ENCODE measurements around the gene PALMD. TPM values are rescaled to one million over a fixed set of nuclear protein-coding genes. Genes with fewer than 3 reads are reported as not detected.

PALMD gene
- total RNA-seq, 1 experiment from 2014 or later, result 0.05 TPM

DNA sequence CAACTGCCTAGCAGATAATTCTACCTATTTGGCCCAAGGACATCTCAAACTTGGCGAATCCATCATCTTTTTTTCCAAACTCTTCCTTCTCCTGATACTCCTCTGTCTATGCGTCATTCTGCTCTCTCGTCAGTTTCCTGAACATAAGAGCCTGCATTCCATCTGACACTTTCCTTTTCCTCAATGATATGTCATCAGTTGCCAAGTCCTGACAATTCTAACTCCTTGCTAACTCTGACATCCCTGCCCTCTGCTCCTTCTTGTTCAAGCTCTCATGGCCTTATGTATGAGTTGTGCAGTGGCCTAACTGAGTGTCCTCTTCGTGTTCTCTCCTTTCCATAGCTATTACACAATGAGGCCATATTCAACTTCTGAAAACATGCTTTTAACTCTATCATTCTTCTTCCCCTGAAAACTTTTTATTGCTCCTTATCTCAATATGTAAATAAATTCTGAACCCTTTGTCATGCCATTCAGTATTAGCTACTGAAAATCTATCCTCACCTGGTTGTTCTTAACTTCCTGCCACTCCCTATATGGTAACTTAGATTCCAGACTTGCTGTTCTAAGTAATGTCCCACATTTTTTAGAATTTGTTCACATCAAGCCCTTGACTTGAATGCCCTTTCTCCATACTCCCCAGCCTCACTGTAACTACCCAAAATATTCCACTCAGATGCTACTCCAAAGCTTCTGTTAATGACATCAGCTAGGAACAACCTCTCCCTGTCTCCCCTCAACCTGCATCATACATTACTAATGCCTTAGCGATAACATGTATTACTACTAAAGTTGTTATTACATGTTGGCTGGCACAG, 11.5 kb downstream of the PALMD start:
- POLR2A ChIA-PET, result no interaction called here
- H3K4me1 ChIP-seq (ENCODE audit: control insufficient read depth, insufficient read depth, low read length), result no peaks in the 10 kb centered on the region
- no peaks in the 10 kb centered on the region for H3K9me3 ChIP-seq (ENCODE audit: control insufficient read depth, insufficient read depth, low read depth, low read length)

GRCh38 chr1:99658031-99658290, 12.0 kb downstream of the PALMD start:
- DNase-seq (ENCODE audit: low read depth, low spot score), result no peak
- CTCF ChIA-PET, result no interaction called here
- no peaks in the 10 kb centered on the region for H3K36me3 ChIP-seq (ENCODE audit: control insufficient read depth, insufficient read depth, low read length)
- intact Hi-C loops (cut with micrococcal nuclease; ENCODE audit: unreplicated experiment) (no loop called here), in situ Hi-C loops (cut with HindIII; ENCODE audit: low pct_unique_long_range_greater_than_20kb, low sequenced_read_pairs) (no loop called here)
- POLR2A ChIA-PET, result no interaction called here
- BruUV-seq (replicated peaks), result no TSS peak
- ATAC-seq, result no peak
- H3K4me3 ChIP-seq (ENCODE audit: low read depth in 2 of 2, low read length in 2 of 2), result no peak overlapping the region
- no peaks in the 10 kb centered on the region for H3K4me1 ChIP-seq (ENCODE audit: control insufficient read depth, insufficient read depth, low read length)
- H3K27ac ChIP-seq (ENCODE audit: low read length), result no peak overlapping the region
- H3K27me3 ChIP-seq (ENCODE audit: control insufficient read depth, insufficient read depth, low read length), result no peaks in the 10 kb centered on the region
- no peak for TF ChIP-seq TCF7L2 (IDR thresholded peaks at IDR 0.05; ENCODE audit: low read depth, low read length)
- no peak for TF ChIP-seq SIN3A (IDR thresholded peaks at IDR 0.05; ENCODE audit: borderline replicate concordance, insufficient read depth, low read depth, low read length)
- no peak for TF ChIP-seq CTCF (IDR thresholded peaks at IDR 0.05)
- TF ChIP-seq, protein P1, sequence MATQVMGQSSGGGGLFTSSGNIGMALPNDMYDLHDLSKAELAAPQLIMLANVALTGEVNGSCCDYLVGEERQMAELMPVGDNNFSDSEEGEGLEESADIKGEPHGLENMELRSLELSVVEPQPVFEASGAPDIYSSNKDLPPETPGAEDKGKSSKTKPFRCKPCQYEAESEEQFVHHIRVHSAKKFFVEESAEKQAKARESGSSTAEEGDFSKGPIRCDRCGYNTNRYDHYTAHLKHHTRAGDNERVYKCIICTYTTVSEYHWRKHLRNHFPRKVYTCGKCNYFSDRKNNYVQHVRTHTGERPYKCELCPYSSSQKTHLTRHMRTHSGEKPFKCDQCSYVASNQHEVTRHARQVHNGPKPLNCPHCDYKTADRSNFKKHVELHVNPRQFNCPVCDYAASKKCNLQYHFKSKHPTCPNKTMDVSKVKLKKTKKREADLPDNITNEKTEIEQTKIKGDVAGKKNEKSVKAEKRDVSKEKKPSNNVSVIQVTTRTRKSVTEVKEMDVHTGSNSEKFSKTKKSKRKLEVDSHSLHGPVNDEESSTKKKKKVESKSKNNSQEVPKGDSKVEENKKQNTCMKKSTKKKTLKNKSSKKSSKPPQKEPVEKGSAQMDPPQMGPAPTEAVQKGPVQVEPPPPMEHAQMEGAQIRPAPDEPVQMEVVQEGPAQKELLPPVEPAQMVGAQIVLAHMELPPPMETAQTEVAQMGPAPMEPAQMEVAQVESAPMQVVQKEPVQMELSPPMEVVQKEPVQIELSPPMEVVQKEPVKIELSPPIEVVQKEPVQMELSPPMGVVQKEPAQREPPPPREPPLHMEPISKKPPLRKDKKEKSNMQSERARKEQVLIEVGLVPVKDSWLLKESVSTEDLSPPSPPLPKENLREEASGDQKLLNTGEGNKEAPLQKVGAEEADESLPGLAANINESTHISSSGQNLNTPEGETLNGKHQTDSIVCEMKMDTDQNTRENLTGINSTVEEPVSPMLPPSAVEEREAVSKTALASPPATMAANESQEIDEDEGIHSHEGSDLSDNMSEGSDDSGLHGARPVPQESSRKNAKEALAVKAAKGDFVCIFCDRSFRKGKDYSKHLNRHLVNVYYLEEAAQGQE (IDR thresholded peaks at IDR 0.05; ENCODE audit: insufficient read depth in 1 of 2, low read depth in 2 of 2, low read length in 1 of 2), result no peak
- no peak for TF ChIP-seq POLR2AphosphoS5 (IDR thresholded peaks at IDR 0.05; ENCODE audit: low read depth, low read length)
- H3K9me3 ChIP-seq (ENCODE audit: control insufficient read depth, insufficient read depth, low read depth, low read length), result no peaks in the 10 kb centered on the region

More for the DNA sequence above, 11.5 kb downstream of the PALMD start:
- ATAC-seq, result no peak
- Histone ChIP-seq H3K36me3 (ENCODE audit: control insufficient read depth, insufficient read depth, low read length) (no peaks in the 10 kb centered on the region), H3K4me3 (ENCODE audit: low read depth in 2 of 2, low read length in 2 of 2) (no peak overlapping the region), H3K27ac (ENCODE audit: low read length) (no peak overlapping the region), H3K27me3 (ENCODE audit: control insufficient read depth, insufficient read depth, low read length) (no peaks in the 10 kb centered on the region)
- intact Hi-C loops (cut with micrococcal nuclease; ENCODE audit: unreplicated experiment), result no loop called here
- CTCF ChIA-PET, result no interaction called here
- BruUV-seq (replicated peaks), result no TSS peak
- in situ Hi-C loops (cut with HindIII; ENCODE audit: low pct_unique_long_range_greater_than_20kb, low sequenced_read_pairs), result no loop called here
- no peak for DNase-seq (ENCODE audit: low read depth, low spot score)
- TF ChIP-seq POLR2AphosphoS5 (IDR thresholded peaks at IDR 0.05; ENCODE audit: low read depth, low read length) (no peak), SIN3A (IDR thresholded peaks at IDR 0.05; ENCODE audit: borderline replicate concordance, insufficient read depth, low read depth, low read length) (no peak), TCF7L2 (IDR thresholded peaks at IDR 0.05; ENCODE audit: low read depth, low read length) (no peak), CTCF (IDR thresholded peaks at IDR 0.05) (no peak)
- TF ChIP-seq, protein P1 (IDR thresholded peaks at IDR 0.05; ENCODE audit: insufficient read depth in 1 of 2, low read depth in 2 of 2, low read length in 1 of 2), result no peak

All from Panc1 (cell line).